Fibroblast of pulmonary artery (primary cell): ENCODE measurements around the gene ANKRD29.
"Not testable (repeated sequence)": the region's sequence is repeated elsewhere in the genome, so short reads cannot be mapped to it uniquely, and the experiment has no call there.

Source experiments
- DNase-seq: peaks from one replicate; pipeline ENCODE4 v3.0.0-alpha.2; 2010; ENCODE audit warnings: low read depth
- H3K4me3 ChIP-seq: replicated peaks from 2 replicates; pipeline ENCODE4 v1.5.1; 2011; ENCODE audit warnings: low read depth, mild to moderate bottlenecking, control low read depth, low read length, moderate library complexity
- CTCF ChIP-seq: IDR thresholded peaks from 2 replicates; pipeline ENCODE4 v1.5.1; 2011; ENCODE audit warnings: mild to moderate bottlenecking, control low read depth, low read length, inconsistent platforms; ENCODE audit errors: missing control alignments

The ANKRD29 gene

GRCh38 chr18:23646282-23646681 lies 16.4 kb downstream of the ANKRD29 start:
- TF ChIP-seq CTCF, result no peak
- no peak for DNase-seq
- no peak overlapping the region for H3K4me3 ChIP-seq

- no peak for TF ChIP-seq CTCF
- DNase-seq, result no peak
- no peak overlapping the region for H3K4me3 ChIP-seq
These were observed 17.0 kb downstream of the ANKRD29 start for GRCh38 chr18:23645568-23646175.

GRCh38 chr18:23643815-23644490 lies 18.8 kb downstream of the ANKRD29 start:
- no peak for TF ChIP-seq CTCF
- no peak overlapping the region for H3K4me3 ChIP-seq
- DNase-seq, result no peak

GRCh38 chr18:23641937-23642666 lies 20.6 kb downstream of the ANKRD29 start:
- TF ChIP-seq CTCF, result no peak
- no peak overlapping the region for H3K4me3 ChIP-seq
- no peak for DNase-seq

- TF ChIP-seq CTCF, result no peak
- DNase-seq, result no peak
- no peak overlapping the region for H3K4me3 ChIP-seq
These were observed 21.5 kb downstream of the ANKRD29 start for GRCh38 chr18:23641143-23641720.

- no peak overlapping the region for H3K4me3 ChIP-seq
- no peak for DNase-seq
- no peak for TF ChIP-seq CTCF
These were observed 22.7 kb downstream of the ANKRD29 start for GRCh38 chr18:23640052-23640451.

- H3K4me3 ChIP-seq, DNase-seq: not testable (repeated sequence)
These were observed 26.3 kb downstream of the ANKRD29 start for GRCh38 chr18:23636433-23636832.
